Activated CD8-positive, alpha-beta T cell treated with anti-CD3 and anti-CD28 coated beads for 36 hours (primary cell): ENCODE results near the gene CARD6. TPM values are rescaled to one million over a fixed set of nuclear protein-coding genes. Genes with fewer than 3 reads are reported as not detected.

Experiments
- total RNA-seq, 2 experiments: library from RNA; stranded (reverse); gene quantifications; one replicate each; pipeline ENCODE4 v1.2.3, GENCODE V29; 2021

Gene CARD6
- total RNA-seq, 2 experiments from 2014 or later: 1.2 to 1.4 TPM

Other genes starting within 250 kb of the CARD6 start
- gene PTGER4, start 161.5 kb upstream of the CARD6 start, total RNA-seq: 10 to 100 TPM; 62.8 to 62.9 TPM
- 10 to 100 TPM; 21.4 to 21.5 TPM for gene TTC33, start 85.4 kb upstream of the CARD6 start, total RNA-seq
- 10 to 100 TPM; 33.8 to 35.2 TPM for gene PRKAA1, start 43.0 kb upstream of the CARD6 start, total RNA-seq
- gene RPL37, start 6.1 kb upstream of the CARD6 start, total RNA-seq: 1,000 to 10,000 TPM; 1,914 to 1,950 TPM
- gene C7, start 68.1 kb downstream of the CARD6 start, total RNA-seq: not detected
- not detected for gene MROH2B, start 230.0 kb downstream of the CARD6 start, total RNA-seq